GM18505 (cell line): Measurements from ENCODE around the gene RIPOR2.

Source experiments
- ATAC-seq: cut with Tn5 transposase; IDR thresholded peaks from one replicate; pipeline ENCODE4 v1.9.1; 2021; ENCODE audit not compliant: unreplicated experiment
- POLR2A ChIP-seq: IDR thresholded peaks from 4 replicates; pipeline ENCODE4 v1.6.1; 2011; ENCODE audit warnings: borderline replicate concordance; ENCODE audit not compliant: insufficient read depth, insufficient read length; ENCODE audit errors: extremely low read depth

The RIPOR2 gene

GRCh38 chr6:24818346-24818745, 117.4 kb downstream of the RIPOR2 start:
- TF ChIP-seq POLR2A, result no peak

GRCh38 chr6:24809728-24810127, 126.0 kb downstream of the RIPOR2 start:
- TF ChIP-seq POLR2A, result no peak
- ATAC-seq, result no peak

More at GRCh38 chr6:24818346-24818745, 117.4 kb downstream of the RIPOR2 start:
- ATAC-seq, result no peak

GRCh38 chr6:24807584-24807983, 128.2 kb downstream of the RIPOR2 start:
- ATAC-seq, result no peak

GRCh38 chr6:24802271-24803059, 133.3 kb downstream of the RIPOR2 start:
- TF ChIP-seq POLR2A, result no peak
- ATAC-seq, result no peak

More at GRCh38 chr6:24807584-24807983, 128.2 kb downstream of the RIPOR2 start:
- no peak for TF ChIP-seq POLR2A

GRCh38 chr6:24799541-24799915, 136.2 kb downstream of the RIPOR2 start:
- no peak for ATAC-seq
- TF ChIP-seq POLR2A, result no peak

- ATAC-seq, result no peak
- no peak for TF ChIP-seq POLR2A
These were observed 136.8 kb downstream of the RIPOR2 start, which contains the start of gene ARMH2 for GRCh38 chr6:24798740-24799540. Gene ARMH2 (minus strand): TSS chr6:24798917. CDS start chr6:24798857, 60 bp downstream.

- TF ChIP-seq POLR2A, result no peak
- ATAC-seq, result no peak
These were observed 138.1 kb downstream of the RIPOR2 start for GRCh38 chr6:24797596-24798216.

- no peak for TF ChIP-seq POLR2A
- ATAC-seq, result no peak
These were observed 139.0 kb downstream of the RIPOR2 start for GRCh38 chr6:24796616-24797290.

- TF ChIP-seq POLR2A, result no peak
These were observed 140.7 kb downstream of the RIPOR2 start for GRCh38 chr6:24795106-24795505.

GRCh38 chr6:24788031-24788665, 147.6 kb downstream of the RIPOR2 start:
- TF ChIP-seq POLR2A, result no peak
- ATAC-seq, result no peak

More at GRCh38 chr6:24795106-24795505, 140.7 kb downstream of the RIPOR2 start:
- ATAC-seq, result no peak

- no peak for TF ChIP-seq POLR2A
- ATAC-seq, result no peak
These were observed 155.6 kb downstream of the RIPOR2 start for GRCh38 chr6:24780206-24780605.

- TF ChIP-seq POLR2A, result no peak
- no peak for ATAC-seq
These were observed 156.2 kb downstream of the RIPOR2 start for GRCh38 chr6:24779416-24780016.
